ENCODE data around the gene THRB.
"Not testable (repeated sequence)": the region's sequence is repeated elsewhere in the genome, so short reads cannot be mapped to it uniquely, and the experiment has no call there.

THRB gene

DNA sequence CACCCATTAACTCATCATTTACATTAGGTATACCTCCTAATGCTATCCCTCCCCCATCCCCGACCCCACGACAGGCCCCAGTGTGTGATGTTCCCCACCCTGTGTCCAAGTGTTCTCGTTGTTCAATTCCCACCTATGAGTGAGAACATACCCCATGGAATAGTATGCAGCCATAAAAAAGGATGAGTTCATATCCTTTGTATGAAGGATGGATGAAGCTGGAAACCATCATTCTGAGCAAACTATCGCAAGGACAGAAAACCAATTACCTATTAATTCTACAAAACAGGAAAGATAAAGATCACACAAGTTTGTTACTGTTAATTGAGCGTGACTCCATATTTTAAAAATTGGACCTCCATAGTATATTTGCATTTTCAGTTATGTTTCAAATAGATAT lies 81.0 kb downstream of the THRB start:
- not testable (repeated sequence) for H3K36me3 ChIP-seq (ENCODE audit: control insufficient read depth, insufficient read depth, low read length); H3K27ac ChIP-seq (ENCODE audit: insufficient read depth, low read depth, low read length, poor library complexity, severe bottlenecking)
- WGBS, 2 experiments, result 90 to 95% methylated on average over 3 to 5 of the region's 5 CpGs

DNA sequence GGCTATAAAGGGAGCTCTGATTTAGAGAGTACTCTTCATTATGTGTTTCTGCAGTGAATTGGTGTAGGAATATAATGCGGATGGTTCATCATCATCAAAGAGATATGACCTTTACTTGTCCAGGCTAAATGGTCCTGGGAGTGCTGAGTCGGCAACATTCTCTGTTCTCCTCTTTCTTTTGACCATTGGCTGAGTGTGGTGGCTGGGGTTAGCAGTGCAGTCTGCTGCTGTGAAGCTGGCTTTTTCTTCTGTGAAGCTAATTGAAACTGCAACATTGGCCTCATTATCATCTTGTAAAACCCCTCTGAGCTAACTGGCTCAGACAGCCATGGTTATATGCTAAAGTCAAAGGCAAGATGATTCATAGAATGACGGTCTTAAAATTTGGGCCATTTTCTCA lies 83.8 kb downstream of the THRB start:
- Histone ChIP-seq H3K27ac (ENCODE audit: insufficient read depth, low read depth, low read length, poor library complexity, severe bottlenecking) (no peak overlapping the region), H3K27me3 (ENCODE audit: control insufficient read depth, insufficient read depth, low read length, poor library complexity, severe bottlenecking) (no peaks in the 10 kb centered on the region), H3K4me3 (ENCODE audit: insufficient read depth, low read depth, low read length) (no peak overlapping the region), H3K9me3 (ENCODE audit: control insufficient read depth, low read length) (no peaks in the 10 kb centered on the region), H3K4me1 (ENCODE audit: control insufficient read depth, insufficient read depth, low read length) (no peaks in the 10 kb centered on the region), H3K36me3 (ENCODE audit: control insufficient read depth, insufficient read depth, low read length) (no peaks in the 10 kb centered on the region)
- 64 to 69% methylated on average over 2 to 3 of the region's 3 CpGs for WGBS, 2 experiments

More for the DNA sequence above, 81.0 kb downstream of the THRB start:
- H3K9me3 ChIP-seq (ENCODE audit: control insufficient read depth, low read length); H3K27me3 ChIP-seq (ENCODE audit: control insufficient read depth, insufficient read depth, low read length, poor library complexity, severe bottlenecking); H3K4me3 ChIP-seq (ENCODE audit: insufficient read depth, low read depth, low read length); H3K4me1 ChIP-seq (ENCODE audit: control insufficient read depth, insufficient read depth, low read length): not testable (repeated sequence)

DNA sequence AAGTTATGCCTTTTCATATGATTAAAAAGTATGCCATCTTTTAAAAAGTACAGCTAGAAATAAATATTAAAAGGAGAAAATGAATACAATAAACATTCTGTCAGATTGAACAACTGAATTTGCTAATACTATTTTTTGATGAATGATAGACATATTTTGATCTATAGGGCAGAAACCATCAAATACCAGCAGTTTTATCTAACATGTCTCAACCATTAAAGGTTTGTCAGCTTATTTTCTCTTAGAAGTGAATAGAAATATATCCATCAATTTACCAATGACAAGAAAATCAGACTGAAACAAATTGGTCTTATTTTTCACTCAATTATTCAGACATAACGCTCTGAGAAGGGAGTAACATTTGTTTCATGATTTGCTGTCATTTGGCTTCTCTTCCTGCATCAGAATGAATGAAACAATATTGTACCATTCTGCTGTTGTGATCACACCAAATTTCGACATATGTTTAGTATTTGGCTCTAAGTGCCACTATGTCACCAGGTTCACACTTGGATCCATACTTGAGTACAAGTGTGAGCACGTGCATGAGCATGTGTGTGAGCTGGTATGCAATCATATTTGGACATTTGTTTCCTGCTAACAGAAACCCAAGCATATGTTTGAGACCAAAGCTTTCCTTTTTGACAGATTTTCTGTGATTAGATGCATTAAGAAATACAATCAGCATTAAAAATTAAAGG lies 86.5 kb downstream of the THRB start:
- WGBS, 2 experiments, result 61 to 67% methylated on average over 3 of the region's 3 CpGs
- H3K4me1 ChIP-seq (ENCODE audit: control insufficient read depth, insufficient read depth, low read length), result no peaks in the 10 kb centered on the region

DNA sequence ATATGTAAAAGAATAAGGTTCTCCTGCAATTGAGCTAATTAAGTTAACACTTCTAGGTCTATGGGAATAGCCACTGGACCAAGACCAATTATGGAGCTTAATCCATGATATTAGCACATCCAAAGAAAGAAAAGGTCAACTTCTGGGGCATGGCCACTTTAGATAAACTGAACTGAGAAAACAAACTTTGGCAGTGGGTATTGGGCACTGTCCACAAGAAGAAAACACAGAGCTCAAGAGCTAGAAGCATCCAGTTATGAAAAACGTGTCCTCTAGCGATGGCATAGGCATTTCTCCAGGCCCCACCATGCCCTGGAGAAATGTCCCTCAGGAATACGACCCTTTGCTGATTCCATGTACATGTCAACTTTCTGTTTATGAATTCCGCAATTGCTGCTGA lies 87.8 kb downstream of the THRB start:
- H3K4me3 ChIP-seq (ENCODE audit: insufficient read depth, low read depth, low read length), result no peak overlapping the region
- no peaks in the 10 kb centered on the region for H3K27me3 ChIP-seq (ENCODE audit: control insufficient read depth, insufficient read depth, low read length, poor library complexity, severe bottlenecking)
- peaks cover 2% of the 10 kb centered on the region for H3K9me3 ChIP-seq (ENCODE audit: control insufficient read depth, low read length)
- no peaks in the 10 kb centered on the region for H3K4me1 ChIP-seq (ENCODE audit: control insufficient read depth, insufficient read depth, low read length)
- WGBS, 2 experiments, result 96% methylated on average over 4 of the region's 4 CpGs
- H3K27ac ChIP-seq (ENCODE audit: insufficient read depth, low read depth, low read length, poor library complexity, severe bottlenecking), result no peak overlapping the region
- no peaks in the 10 kb centered on the region for H3K36me3 ChIP-seq (ENCODE audit: control insufficient read depth, insufficient read depth, low read length)

More for the DNA sequence above, 86.5 kb downstream of the THRB start:
- Histone ChIP-seq H3K27me3 (ENCODE audit: control insufficient read depth, insufficient read depth, low read length, poor library complexity, severe bottlenecking) (no peaks in the 10 kb centered on the region), H3K27ac (ENCODE audit: insufficient read depth, low read depth, low read length, poor library complexity, severe bottlenecking) (no peak overlapping the region), H3K36me3 (ENCODE audit: control insufficient read depth, insufficient read depth, low read length) (no peaks in the 10 kb centered on the region), H3K4me3 (ENCODE audit: insufficient read depth, low read depth, low read length) (no peak overlapping the region), H3K9me3 (ENCODE audit: control insufficient read depth, low read length) (peaks cover 2% of the 10 kb centered on the region)

DNA sequence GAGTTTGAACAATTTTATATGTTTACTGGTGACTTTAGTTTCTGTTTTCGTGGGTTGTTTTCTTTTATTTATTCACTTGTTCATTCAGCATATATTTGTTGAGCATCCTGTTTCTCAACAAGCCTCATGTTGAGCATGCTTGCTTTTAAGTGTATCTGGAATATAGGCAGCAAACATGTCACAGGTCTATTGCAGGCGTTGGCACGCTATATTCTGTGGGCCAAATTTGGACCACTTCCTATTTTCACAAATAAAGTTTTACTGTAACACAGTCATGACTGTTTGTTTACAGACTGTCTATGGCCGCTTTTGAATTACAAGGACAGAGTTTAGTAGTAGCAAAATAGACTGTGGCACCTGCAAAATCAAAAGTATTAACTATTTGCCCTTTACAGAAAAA lies 89.6 kb downstream of the THRB start:
- peaks cover 2% of the 10 kb centered on the region for H3K9me3 ChIP-seq (ENCODE audit: control insufficient read depth, low read length)
- H3K4me1 ChIP-seq (ENCODE audit: control insufficient read depth, insufficient read depth, low read length), result no peaks in the 10 kb centered on the region
- H3K27ac ChIP-seq (ENCODE audit: insufficient read depth, low read depth, low read length, poor library complexity, severe bottlenecking), result no peak overlapping the region
- no peak overlapping the region for H3K4me3 ChIP-seq (ENCODE audit: insufficient read depth, low read depth, low read length)
- H3K36me3 ChIP-seq (ENCODE audit: control insufficient read depth, insufficient read depth, low read length), result no peaks in the 10 kb centered on the region
- 91 to 97% methylated on average over 3 of the region's 4 CpGs for WGBS, 2 experiments
- no peaks in the 10 kb centered on the region for H3K27me3 ChIP-seq (ENCODE audit: control insufficient read depth, insufficient read depth, low read length, poor library complexity, severe bottlenecking)

DNA sequence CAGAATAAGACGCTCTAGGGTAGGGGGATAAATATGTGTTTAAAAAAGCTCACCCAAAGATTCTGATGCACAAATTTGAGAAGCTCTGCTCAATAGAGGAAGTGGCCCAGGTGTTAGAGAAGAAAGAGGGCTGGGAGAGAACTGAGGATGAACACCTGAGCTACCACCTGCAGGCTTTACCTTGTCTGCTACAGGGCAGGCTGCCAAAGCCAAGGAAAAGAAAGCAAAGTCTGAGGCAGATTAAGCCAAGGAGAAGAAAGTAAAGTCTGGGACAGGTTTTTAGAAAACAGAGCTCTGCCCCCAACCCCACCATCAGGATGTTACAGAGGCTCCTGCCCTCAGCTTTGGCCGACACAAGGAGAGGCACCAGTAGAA lies 92.9 kb downstream of the THRB start:
- Histone ChIP-seq H3K4me3 (ENCODE audit: insufficient read depth, low read depth, low read length) (no peak overlapping the region), H3K27me3 (ENCODE audit: control insufficient read depth, insufficient read depth, low read length, poor library complexity, severe bottlenecking) (no peaks in the 10 kb centered on the region), H3K36me3 (ENCODE audit: control insufficient read depth, insufficient read depth, low read length) (no peaks in the 10 kb centered on the region), H3K4me1 (ENCODE audit: control insufficient read depth, insufficient read depth, low read length) (no peaks in the 10 kb centered on the region), H3K9me3 (ENCODE audit: control insufficient read depth, low read length) (peaks cover 2% of the 10 kb centered on the region), H3K27ac (ENCODE audit: insufficient read depth, low read depth, low read length, poor library complexity, severe bottlenecking) (no peak overlapping the region)
- WGBS, 2 experiments, result 83 to 94% methylated on average over 1 of the region's 2 CpGs

DNA sequence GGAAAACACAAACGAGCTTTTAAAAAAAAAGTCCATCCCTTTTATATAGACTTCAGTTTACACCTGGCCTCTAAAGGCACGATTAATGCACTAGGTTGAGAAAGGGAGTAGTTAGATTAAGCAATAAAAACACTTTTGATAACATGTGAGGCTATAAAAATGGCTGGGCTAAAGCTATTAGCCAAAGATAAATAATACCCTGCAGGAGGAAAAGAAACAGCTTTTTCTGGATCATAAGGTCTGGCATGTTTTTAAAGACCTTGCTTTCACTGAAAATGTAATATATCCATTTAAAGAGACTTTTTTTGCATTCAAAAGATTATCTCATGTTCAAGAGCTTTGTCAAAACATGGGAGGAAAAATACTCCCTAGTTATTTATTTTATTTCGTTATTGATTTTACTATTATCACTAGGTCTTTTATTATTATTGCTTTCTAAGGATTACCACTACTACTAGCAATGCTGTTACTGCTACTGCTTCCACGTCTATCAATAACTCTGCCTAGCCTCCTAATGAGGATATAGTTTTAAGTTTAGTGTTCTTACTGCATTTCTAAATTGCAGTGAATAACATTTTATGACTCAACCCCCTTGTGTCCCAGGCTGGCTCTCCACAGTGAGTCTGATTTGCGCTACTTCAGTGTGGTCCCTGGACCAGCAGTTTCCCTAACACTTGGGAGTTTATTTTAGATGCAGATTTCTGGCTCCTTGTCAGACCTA lies 93.4 kb downstream of the THRB start:
- H3K27ac ChIP-seq (ENCODE audit: insufficient read depth, low read depth, low read length, poor library complexity, severe bottlenecking), result no peak overlapping the region
- H3K27me3 ChIP-seq (ENCODE audit: control insufficient read depth, insufficient read depth, low read length, poor library complexity, severe bottlenecking), result no peaks in the 10 kb centered on the region
- WGBS, 2 experiments, result 70 to 90% methylated on average over 2 to 3 of the region's 5 CpGs

DNA sequence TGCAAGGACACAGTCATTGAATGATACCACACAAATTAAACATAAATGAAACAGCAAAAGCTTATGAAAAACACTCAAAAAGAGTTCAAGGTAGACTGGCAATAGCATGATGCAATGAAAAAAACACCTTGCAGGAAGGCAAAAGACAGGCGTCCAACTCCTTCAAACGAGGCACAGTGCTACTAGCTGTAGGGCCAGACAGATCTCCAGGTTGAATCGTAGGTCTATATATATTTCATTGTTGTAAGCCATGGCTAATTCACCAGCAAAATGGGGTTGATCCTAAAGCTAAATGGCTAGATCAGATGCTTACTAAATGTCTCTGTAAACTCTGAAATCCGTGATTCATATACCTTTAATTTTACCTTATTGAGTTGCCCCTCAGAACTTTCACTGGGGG lies 94.2 kb downstream of the THRB start:
- Histone ChIP-seq H3K27me3 (ENCODE audit: control insufficient read depth, insufficient read depth, low read length, poor library complexity, severe bottlenecking) (no peaks in the 10 kb centered on the region), H3K36me3 (ENCODE audit: control insufficient read depth, insufficient read depth, low read length) (no peaks in the 10 kb centered on the region), H3K9me3 (ENCODE audit: control insufficient read depth, low read length) (peaks cover 2% of the 10 kb centered on the region), H3K4me3 (ENCODE audit: insufficient read depth, low read depth, low read length) (no peak overlapping the region), H3K4me1 (ENCODE audit: control insufficient read depth, insufficient read depth, low read length) (no peaks in the 10 kb centered on the region), H3K27ac (ENCODE audit: insufficient read depth, low read depth, low read length, poor library complexity, severe bottlenecking) (no peak overlapping the region)
- 90 to 95% methylated on average over 4 of the region's 4 CpGs for WGBS, 2 experiments

More for the DNA sequence above, 93.4 kb downstream of the THRB start:
- H3K4me3 ChIP-seq (ENCODE audit: insufficient read depth, low read depth, low read length), result no peak overlapping the region
- no peaks in the 10 kb centered on the region for H3K36me3 ChIP-seq (ENCODE audit: control insufficient read depth, insufficient read depth, low read length)
- peaks cover 2% of the 10 kb centered on the region for H3K9me3 ChIP-seq (ENCODE audit: control insufficient read depth, low read length)
- no peaks in the 10 kb centered on the region for H3K4me1 ChIP-seq (ENCODE audit: control insufficient read depth, insufficient read depth, low read length)

DNA sequence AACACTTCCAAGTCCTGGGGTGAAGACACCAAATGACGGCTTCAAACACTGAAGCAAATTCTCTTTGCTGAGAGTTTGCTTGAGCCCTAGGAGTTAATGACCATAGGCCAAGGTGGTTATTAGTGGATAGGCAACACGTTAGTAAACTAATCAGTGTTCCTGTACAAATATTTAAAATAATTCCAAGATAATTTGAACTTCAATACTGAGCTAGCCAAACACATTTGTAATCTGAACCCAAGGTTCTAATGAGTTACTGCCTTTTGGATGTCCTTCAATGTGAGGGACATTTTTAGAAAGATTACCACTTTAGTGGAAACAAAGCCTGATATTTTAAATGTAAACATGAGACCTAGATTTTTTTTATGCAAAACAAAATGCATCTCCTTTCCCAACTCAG lies 94.6 kb downstream of the THRB start:
- Histone ChIP-seq H3K27ac (ENCODE audit: insufficient read depth, low read depth, low read length, poor library complexity, severe bottlenecking) (no peak overlapping the region), H3K9me3 (ENCODE audit: control insufficient read depth, low read length) (peaks cover 2% of the 10 kb centered on the region), H3K36me3 (ENCODE audit: control insufficient read depth, insufficient read depth, low read length) (no peaks in the 10 kb centered on the region), H3K4me3 (ENCODE audit: insufficient read depth, low read depth, low read length) (no peak overlapping the region), H3K27me3 (ENCODE audit: control insufficient read depth, insufficient read depth, low read length, poor library complexity, severe bottlenecking) (no peaks in the 10 kb centered on the region), H3K4me1 (ENCODE audit: control insufficient read depth, insufficient read depth, low read length) (no peaks in the 10 kb centered on the region)
- WGBS, 2 experiments, result 87 to 100% methylated on average over 1 to 2 of the region's 2 CpGs

DNA sequence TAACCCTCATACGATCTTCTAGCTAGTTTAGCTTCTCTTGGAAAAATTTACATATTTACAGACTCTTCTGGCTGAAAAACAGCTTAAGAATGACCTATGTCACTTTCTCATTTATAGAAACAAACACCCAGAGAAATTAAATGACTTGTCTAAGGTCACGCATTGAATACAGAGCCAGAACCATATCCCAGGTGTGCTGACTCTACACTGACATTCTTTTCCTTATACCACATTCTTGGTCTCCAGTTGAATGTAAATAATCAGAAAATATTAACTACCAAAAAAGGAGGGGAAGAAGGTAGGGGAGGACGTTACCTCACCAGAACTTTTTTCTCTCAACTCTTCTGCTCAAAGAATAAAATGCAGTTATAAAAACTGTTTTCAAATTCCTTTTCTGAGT lies 95.0 kb downstream of the THRB start:
- H3K27me3 ChIP-seq (ENCODE audit: control insufficient read depth, insufficient read depth, low read length, poor library complexity, severe bottlenecking), result no peaks in the 10 kb centered on the region
- H3K27ac ChIP-seq (ENCODE audit: insufficient read depth, low read depth, low read length, poor library complexity, severe bottlenecking), result no peak overlapping the region
- H3K4me3 ChIP-seq (ENCODE audit: insufficient read depth, low read depth, low read length), result no peak overlapping the region
- no peaks in the 10 kb centered on the region for H3K36me3 ChIP-seq (ENCODE audit: control insufficient read depth, insufficient read depth, low read length)
- H3K9me3 ChIP-seq (ENCODE audit: control insufficient read depth, low read length), result peaks cover 2% of the 10 kb centered on the region
- no peaks in the 10 kb centered on the region for H3K4me1 ChIP-seq (ENCODE audit: control insufficient read depth, insufficient read depth, low read length)
- WGBS, 2 experiments, result 91 to 95% methylated on average over 2 to 3 of the region's 3 CpGs
